ENCODE data around the gene CDKL1. TPM values are rescaled to one million over a fixed set of nuclear protein-coding genes. Genes with fewer than 3 reads are reported as not detected.

The CDKL1 gene
- total and polyA plus RNA-seq, 2 of the 13 experiments (the other 11 are each of a cell fraction or from before 2014, with no cell fraction given): 4.4 to 5.1 TPM

DNA sequence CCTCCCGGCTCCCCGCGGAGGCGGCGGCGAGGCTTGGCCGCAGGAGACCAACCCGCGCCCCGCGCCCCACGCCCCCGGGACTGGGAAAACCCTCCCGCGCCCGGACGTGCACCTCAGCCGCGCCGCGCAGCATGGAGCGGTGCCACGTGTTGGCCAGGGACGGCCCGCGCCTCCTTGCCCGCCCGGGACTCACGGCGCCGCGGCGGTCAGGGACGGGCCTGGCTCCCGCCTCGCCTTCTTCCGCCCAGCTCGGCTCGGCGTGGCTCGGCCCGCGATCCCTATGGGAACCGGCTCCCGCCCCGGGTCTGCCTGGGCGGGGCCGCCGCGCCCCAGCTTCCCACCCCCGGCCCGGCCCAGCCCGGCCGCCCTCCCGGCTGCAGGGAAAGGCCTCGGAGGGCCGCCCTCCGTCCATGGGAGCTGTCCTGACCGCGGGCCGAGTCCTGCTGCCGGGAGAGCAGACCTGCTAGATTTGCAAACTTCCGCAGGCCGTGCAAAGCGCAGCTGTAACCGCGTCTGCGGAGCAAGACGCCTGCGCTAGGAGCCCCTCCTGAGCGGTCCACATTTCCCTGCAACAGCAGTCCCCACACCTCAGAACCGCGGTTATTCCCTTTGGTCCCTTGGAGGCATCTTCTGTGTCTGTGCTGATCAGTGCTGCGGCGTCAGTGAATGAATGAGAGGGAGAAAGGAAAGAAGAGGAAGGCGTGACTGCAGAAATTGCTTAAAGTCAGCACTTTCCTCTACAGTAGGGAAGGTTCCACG, at the start of gene CDKL1 (continued):
- TF ChIP-seq, protein P1, sequence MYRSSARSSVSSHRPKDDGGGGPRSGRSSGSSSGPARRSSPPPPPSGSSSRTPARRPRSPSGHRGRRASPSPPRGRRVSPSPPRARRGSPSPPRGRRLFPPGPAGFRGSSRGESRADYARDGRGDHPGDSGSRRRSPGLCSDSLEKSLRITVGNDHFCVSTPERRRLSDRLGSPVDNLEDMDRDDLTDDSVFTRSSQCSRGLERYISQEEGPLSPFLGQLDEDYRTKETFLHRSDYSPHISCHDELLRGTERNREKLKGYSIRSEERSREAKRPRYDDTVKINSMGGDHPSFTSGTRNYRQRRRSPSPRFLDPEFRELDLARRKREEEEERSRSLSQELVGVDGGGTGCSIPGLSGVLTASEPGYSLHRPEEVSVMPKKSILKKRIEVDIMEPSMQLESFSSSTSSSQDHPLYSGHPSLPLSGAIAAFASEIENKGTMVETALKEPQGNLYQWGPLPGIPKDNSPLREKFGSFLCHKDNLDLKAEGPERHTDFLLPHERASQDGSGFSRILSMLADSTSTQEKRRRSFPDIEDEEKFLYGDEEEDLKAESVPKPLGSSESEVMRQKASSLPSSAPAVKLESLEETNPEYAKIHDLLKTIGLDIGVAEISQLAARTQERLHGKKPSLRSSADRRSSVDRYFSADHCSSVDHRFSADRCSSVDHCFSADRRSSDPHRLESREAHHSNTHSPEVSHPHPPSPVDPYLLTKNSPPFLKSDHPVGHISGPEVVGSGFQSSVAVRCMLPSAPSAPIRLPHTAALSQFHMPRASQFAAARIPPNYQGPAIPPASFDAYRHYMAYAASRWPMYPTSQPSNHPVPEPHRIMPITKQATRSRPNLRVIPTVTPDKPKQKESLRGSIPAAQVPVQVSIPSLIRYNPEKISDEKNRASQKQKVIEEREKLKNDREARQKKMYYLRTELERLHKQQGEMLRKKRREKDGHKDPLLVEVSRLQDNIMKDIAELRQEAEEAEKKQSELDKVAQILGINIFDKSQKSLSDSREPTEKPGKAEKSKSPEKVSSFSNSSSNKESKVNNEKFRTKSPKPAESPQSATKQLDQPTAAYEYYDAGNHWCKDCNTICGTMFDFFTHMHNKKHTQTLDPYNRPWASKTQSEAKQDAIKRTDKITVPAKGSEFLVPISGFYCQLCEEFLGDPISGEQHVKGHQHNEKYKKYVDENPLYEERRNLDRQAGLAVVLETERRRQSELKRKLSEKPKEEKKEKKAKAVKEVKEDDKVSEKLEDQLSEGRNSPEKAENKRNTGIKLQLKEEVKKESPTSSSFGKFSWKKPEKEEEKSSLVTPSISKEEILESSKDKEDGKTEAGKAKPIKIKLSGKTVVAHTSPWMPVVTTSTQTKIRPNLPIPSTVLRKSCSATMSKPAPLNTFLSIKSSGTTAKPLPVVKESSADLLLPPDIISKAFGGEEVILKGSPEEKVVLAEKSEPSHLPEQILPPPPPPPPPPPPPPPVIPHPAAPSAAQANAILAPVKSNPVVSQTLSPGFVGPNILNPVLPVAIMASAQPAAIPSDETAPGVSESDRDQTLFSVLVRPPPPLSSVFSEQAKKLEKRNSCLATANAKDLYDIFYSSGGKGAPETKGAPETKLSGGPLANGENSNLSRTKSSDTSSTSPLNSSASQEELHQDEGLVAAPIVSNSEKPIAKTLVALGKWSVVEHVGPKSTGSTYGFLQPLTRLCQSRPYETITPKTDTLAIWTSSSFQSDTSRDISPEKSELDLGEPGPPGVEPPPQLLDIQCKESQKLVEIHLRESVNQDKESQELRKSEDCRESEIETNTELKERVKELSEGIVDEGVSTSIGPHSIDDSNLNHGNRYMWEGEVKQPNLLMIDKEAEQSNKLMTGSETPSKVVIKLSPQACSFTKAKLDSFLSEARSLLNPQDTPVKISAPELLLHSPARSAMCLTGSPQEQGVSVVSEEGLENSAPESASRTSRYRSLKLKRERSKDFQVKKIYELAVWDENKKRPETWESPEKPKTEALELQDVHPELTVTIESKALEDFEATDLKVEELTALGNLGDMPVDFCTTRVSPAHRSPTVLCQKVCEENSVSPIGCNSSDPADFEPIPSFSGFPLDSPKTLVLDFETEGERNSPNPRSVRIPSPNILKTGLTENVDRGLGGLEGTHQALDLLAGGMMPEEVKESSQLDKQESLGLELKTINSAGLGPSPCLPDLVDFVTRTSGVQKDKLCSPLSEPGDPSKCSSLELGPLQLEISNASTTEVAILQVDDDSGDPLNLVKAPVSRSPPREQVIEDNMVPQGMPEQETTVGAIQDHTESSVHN (CRISPR knock-in tag; IDR thresholded peaks at IDR 0.05): no peak
- TF ChIP-seq TRIM24 (CRISPR knock-in tag; IDR thresholded peaks at IDR 0.05) (no peak), MEF2D (CRISPR knock-in tag; IDR thresholded peaks at IDR 0.05) (no peak), ZNF704 (CRISPR knock-in tag; IDR thresholded peaks at IDR 0.05; ENCODE audit: borderline replicate concordance) (peak; percentile 47; the same call in 1 of the 2 replicates), TAF1 (CRISPR knock-in tag; IDR thresholded peaks at IDR 0.05) (peak; percentile 47; the same call in 1 of the 2 replicates), CREB1 (IDR thresholded peaks at IDR 0.05) (no peak), CREB1 (CRISPR knock-in tag; IDR thresholded peaks at IDR 0.05) (no peak), NFKB2 (CRISPR knock-in tag; IDR thresholded peaks at IDR 0.05; ENCODE audit: borderline replicate concordance) (peak; percentile 73; the same call in 1 of the 2 replicates), HINFP (CRISPR knock-in tag; IDR thresholded peaks at IDR 0.05; ENCODE audit: low read depth) (no peak), SP1 (IDR thresholded peaks at IDR 0.05) (no peak), SP1 (CRISPR knock-in tag; IDR thresholded peaks at IDR 0.05) (peak; percentile 41; the same call in 1 of the 2 replicates), CERS6 (CRISPR knock-in tag; IDR thresholded peaks at IDR 0.05) (peak; percentile 89; the same call in 1 of the 2 replicates), ZNF549 (CRISPR knock-in tag; IDR thresholded peaks at IDR 0.05) (0 out of 2 replicates have a peak, but pooled peaks have one; percentile 51), ZSCAN29 (CRISPR knock-in tag; conservative IDR thresholded peaks at IDR 0.05) (no peak), SETDB1 (CRISPR knock-in tag; IDR thresholded peaks at IDR 0.05; ENCODE audit: borderline replicate concordance) (no peak), STAT5B (CRISPR knock-in tag; IDR thresholded peaks at IDR 0.05) (no peak), KDM3A (CRISPR knock-in tag; IDR thresholded peaks at IDR 0.05; ENCODE audit: low read depth) (no peak), RCOR2 (CRISPR knock-in tag; IDR thresholded peaks at IDR 0.05) (no peak), KLF16 (CRISPR knock-in tag; IDR thresholded peaks at IDR 0.05) (0 out of 4 replicates have a peak, but pooled peaks of 1 of the 2 experiments have one; percentile 25)
